GM12874 (cell line): ENCODE measurements around the gene C2orf92.

ENCODE experiments used
- TF ChIP-seq, protein P1 (sequence below): IDR thresholded peaks from 2 replicates; pipeline ENCODE4 v1.5.1; 2011; ENCODE audit warnings: low read depth, mild to moderate bottlenecking, control low read depth, low read length, moderate library complexity; ENCODE audit not compliant: insufficient read depth

C2orf92 gene

DNA sequence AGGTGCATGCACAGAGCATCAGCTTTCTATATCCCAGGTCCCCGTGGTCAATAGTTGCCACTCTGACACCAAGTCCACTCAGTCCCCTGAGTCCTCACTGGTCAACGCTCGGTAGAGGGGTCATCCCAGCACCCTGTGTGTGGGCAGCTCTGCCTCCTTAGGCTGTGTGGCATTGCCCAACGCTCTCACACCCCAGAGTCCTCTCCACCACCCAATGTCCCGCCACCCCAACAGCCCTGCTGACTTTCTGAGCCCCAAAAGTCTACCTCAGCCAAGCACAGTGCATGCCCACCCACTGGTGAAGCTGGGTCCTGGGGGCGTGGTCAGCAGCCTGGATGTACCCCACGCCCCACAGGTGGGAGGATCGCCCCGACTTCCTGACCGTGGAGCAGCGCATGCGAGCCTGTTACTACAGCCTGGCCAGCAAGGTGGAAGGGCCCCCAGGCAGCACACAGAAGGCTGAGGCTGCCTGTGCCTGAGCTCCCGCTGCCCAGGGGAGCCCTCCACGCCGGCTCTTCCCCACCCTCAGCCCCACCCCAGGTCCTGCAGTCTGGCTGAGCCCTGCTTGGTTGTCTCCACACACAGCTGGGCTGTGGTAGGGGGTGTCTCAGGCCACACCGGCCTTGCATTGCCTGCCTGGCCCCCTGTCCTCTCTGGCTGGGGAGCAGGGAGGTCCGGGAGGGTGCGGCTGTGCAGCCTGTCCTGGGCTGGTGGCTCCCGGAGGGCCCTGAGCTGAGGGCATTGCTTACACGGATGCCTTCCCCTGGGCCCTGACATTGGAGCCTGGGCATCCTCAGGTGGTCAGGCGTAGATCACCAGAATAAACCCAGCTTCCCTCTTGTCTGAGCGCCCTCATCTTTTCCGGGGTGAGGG, 69.7 kb downstream of the C2orf92 start:
- TF ChIP-seq, protein P1, sequence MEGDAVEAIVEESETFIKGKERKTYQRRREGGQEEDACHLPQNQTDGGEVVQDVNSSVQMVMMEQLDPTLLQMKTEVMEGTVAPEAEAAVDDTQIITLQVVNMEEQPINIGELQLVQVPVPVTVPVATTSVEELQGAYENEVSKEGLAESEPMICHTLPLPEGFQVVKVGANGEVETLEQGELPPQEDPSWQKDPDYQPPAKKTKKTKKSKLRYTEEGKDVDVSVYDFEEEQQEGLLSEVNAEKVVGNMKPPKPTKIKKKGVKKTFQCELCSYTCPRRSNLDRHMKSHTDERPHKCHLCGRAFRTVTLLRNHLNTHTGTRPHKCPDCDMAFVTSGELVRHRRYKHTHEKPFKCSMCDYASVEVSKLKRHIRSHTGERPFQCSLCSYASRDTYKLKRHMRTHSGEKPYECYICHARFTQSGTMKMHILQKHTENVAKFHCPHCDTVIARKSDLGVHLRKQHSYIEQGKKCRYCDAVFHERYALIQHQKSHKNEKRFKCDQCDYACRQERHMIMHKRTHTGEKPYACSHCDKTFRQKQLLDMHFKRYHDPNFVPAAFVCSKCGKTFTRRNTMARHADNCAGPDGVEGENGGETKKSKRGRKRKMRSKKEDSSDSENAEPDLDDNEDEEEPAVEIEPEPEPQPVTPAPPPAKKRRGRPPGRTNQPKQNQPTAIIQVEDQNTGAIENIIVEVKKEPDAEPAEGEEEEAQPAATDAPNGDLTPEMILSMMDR: no peak

DNA sequence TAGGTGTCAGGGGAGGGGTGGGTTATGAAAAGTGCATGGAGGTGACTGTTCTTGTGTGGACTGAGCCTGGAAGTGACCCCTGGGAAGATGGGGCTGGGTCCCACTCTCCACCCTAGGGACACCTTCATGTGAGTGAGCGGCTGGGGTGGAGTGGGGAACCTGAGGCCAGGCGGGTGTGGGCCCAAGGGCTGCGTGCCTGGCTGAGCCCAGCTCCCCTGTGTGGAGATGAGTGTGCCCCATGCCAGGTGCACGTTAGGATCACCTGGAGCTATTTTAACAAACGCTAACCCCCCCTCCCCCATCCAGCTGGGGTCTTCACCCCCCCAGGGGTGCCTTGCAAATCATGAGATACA, 70.4 kb downstream of the C2orf92 start:
- TF ChIP-seq, protein P1: no peak

DNA sequence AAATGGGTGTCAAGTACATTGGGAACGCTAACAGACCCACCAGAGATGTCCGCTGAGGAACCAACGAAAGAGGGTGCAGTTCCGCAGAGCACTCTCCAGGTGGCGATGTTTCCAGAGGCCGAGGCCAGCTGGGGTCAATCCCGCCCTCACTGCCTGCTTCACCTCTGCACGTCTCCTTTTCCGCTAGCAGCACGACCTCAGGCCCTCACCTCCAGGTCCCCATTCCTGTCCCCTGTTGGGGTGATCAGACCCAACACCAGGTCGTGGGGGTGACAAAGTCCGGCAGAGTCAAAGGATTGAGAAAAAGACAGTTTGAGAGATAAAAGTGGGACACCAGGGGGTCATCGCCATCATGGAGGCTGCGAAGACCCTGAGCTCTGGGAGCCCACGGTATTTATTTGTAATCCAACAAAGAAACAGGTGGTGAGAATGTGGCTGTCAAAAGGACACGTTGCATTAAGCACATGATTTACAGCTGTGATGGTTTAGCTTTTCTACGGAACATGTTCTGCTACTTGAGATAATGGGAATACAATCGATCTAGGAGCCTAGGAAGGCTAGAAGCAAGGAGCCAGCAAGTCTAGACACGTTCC, 71.2 kb downstream of the C2orf92 start:
- TF ChIP-seq, protein P1: peak; percentile 87

DNA sequence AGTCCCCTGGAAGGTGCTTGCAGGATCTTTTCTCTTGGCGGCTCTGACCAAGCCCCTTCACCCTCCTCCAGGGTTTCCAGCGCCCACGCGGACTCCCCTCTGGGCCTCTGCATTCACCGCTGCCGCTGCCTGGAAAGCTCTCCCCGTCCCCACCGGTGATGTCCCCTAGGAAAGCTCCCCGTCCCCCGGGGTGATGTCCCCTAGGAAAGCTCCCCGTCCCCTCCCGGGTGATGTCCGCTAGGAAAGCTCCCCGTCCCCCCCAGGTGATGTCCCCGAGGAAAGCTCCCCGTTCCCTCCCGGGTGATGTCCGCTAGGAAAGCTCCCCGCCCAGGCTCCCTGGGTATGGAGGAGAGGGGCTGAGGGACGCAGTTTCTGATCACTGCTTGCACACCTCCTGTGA, 71.7 kb downstream of the C2orf92 start:
- TF ChIP-seq, protein P1: no peak

DNA sequence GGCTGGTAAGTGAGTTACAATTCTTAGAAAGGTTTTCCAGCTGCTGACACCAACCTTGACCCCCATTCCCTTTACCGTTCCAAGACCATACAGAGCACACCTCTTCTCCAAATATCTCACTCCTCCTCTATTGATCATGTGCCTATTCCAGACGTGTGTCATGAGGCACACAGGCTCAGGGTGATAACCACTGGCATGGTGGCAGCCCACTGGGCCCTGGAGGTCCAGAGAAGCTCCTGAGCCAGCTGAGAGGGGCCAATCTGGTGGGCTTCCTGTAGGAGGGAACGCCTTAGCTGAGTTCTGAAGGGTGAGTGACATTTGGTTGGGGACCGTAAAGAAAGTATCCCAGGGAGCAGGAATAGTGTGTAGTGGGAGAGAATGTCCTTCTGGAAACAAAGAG, 72.2 kb downstream of the C2orf92 start:
- TF ChIP-seq, protein P1: no peak

DNA sequence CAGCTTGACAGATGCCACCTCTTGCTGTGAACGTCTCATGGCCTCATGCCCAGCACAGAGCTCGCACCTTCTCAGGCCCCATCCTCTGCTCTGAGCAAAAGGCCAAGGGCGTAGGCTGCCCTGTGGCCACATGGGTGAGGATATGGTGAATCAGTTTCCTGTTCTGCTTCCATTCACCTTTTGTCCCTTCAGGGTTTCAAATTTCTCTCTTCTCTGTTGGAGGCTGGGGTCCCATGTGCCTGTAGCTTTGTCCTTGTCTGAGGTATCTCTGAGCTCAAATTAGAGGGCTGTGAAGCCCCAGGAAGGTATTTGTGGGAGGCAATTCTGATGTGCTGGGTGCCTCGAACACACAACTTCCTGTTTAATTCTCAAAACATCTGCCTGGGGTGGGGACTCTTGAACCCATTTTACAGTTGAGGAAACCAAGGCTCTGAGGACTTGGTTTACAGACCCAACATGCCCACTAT, 72.9 kb downstream of the C2orf92 start:
- TF ChIP-seq, protein P1: no peak

DNA sequence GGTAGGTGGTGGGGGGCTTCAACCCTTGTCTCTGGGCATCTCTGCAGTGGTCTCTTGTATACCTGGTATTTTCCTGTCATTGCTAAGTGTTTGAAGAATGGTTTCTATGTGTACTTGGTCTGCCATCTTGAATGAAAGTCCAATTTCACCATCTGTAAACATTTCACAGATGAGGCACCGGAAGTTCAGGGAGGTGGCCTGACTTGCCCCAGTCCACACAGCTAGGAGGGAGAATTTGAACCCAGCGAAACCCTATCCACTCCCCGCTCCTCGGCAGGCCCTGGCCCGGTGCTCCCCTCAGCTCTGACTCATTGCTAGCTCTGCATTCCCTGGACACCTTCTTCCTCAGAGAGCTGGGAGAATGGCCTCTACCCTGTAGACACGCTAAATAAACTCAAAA, 74.4 kb downstream of the C2orf92 start:
- TF ChIP-seq, protein P1: no peak
